ENCODE results near the gene INPP4A. TPM values are rescaled to one million over a fixed set of nuclear protein-coding genes. Genes with fewer than 3 reads are reported as not detected.

The INPP4A gene
- total RNA-seq, 1 donor from 2014 or later = 125 TPM

DNA sequence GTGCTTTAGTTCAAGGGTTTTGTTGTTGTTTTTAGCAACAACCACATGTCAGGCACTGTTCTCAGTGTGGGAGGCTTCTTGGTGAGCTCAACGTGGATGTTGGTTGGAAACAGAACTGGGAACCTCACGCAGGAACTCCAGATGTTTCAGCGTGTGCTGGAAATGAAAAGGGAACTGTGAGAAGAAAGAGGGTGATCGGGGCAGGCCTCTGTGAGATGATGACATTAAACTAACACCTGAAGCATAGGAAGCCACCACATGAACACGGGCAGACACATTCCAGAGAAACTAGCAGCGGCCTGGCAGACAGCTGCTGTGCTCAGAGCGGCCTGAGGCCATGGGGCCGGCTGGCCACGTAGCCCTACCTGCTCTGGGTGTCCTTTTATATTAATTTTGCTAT, 97.2 kb downstream of the INPP4A start:
- DNase-seq = no peak

DNA sequence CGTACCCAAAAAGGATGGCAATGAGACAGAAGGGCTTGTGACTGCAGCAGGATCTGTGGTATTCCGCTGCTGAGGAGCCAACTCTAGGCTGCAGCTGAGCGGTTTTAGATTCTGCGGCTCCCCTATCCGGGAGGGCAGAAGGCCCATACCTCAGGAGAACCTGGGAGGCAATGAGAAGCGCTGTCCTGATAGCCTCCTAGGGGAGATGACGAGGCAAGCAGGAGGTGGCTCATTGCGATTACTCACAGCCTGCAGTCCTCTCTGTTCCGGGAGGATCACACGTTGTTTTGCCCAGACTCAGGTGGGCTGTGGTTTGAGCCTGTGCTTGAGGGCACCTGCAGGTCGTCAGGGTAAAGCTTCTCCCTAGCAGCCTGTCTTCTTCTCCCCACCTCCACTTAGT, 98.6 kb downstream of the INPP4A start:
- no peak for DNase-seq

DNA sequence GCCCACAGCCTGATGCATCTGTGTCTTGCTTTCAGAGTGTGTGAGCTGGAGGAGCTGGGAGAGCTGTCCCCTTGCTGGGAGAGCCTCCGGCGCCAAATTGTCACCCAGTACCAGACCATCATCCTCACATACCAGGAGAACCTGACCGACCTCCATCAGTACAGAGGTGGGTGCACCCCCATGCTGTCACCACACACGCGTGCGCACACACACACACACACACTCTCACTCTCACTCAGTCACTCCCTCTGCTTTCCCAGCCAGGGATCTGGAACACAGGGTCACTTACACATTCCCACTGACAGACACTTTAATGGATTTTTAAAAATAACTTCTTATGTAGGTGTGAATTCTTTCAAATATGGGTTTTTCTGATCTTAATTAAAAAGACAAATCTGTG, 99.2 kb downstream of the INPP4A start:
- no peak for DNase-seq

DNA sequence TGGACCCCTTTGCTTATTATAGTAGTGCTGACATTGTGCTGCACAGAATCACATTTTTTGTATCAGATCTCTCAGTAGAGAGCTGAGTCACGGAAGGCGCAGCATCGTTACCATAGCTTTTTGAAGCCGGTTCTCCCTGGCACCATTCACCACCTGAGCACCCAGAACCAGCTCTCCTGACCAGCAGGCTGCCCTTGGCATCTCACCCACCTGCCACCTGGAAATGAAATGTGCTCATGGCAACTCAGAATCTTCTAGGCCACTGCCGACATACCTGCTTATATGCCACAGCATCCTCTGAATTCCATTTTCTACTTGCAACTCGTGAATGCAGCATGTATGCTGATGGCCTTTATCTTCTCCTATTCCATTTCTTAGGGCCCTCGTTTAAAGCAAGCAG, 100.9 kb downstream of the INPP4A start:
- DNase-seq = no peak

DNA sequence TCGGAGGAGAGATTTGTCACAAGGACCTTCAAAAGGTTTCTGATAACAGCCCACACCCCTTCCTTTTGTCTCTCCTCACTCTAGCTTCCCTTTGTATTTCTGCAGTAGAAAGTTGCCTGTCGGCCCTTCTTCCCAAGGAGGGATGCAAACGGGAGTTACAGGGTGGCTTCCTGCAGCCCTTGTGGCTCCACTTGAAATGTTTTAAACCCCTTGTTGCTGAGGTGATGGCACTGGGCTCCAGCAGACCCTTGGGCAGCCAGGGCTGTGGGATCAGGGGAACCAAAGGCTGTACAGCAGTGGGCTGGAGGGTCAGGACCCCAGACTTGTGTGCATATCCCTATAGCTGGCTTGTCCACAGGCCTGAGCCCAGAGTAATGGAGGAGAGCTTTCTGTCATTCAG, 101.5 kb downstream of the INPP4A start:
- no peak for DNase-seq

DNA sequence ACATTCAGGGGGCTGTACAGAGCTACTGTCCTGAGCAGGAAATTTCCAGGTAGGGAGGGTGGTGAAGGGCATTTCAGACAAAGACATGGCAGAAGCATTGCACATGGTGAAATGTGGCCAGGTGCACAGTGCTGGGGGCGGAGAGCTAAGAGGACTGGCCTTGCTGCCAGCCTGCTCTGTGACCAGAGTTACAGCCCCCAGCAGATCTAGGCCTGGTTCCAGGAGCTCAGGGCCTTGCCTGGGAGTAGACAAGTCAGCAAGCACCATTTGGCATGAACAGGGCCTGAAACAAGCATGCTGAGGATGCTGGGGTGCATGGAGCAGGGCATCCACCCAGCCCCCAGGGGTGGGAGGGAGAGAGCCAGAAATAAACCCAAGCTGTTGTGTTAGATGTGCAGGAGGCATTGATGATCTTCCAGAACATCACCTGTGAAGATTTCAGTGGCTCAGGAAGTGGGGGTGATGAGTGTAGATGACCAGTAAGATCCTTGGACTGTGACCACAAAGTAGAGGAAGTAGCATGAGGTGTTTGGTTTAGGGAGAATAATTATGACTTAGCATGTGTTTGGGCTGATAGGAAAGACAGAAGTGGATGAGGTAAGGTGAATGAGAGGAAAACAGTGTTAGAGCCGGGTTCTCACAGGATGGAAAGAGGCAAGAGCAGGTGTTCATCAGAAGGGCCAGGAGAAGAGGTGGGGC, 102.6 kb downstream of the INPP4A start:
- DNase-seq = no peak

DNA sequence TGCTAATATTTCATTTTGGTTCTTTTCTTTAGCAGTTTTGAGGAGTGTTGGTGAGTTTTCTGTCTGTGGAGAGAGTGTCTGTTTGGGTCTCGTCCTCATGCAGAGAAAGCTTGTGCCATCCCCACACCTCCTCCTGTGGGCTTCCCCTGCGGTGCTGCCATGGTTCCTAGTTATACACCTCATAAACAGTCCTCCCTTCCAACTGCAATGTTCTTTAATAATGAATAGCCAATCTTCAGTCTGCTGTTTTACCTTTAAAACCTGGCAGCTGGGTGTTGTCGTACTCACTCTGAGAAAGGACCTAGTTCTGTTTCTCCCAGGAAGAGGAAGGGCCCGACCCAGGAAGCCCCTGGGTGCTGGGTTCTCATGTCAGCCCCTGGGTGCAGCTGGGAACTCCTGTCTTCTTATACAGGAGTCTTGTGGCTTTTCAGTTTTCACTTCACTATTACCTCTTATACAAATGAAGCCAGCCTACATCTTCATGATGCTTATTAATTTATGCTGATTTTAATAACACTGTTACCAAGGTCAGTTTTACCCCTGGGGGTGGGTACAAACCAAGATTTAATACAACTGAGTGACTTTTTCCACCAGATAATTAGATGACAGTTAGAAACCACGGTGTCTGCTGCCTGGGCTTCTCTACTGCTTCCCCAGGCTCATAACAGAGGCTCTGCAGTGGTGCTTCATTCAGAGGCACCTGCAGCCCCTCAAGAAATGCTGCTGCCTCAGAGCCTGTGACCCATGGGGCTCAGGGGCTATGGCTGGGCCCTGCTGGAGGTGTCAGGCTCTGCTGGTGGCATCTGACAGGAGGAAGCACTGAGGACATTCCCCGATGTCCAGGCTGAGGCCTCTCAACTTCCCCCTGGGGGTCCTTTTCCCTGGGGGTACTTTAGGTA, 104.5 kb downstream of the INPP4A start:
- DNase-seq = no peak

DNA sequence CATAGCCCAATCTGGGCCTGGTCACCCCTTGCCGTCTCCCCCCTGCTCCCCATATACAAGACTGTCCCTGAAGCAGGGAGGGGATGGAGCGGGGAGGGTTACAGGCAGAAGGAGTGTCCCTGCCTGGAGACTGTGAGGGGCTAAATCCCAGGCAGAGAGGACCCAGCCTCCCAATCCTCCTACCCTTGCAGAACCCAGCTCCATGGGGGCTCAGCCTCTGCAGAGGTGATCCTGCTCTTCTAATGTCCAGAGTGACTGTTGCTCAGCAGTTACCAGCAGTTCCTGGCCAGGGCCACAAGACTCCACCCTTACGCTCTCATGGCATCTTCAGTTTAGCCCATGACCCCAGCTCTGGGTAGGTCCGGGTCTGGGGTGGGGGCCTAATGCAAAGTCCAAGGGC, 105.5 kb downstream of the INPP4A start:
- DNase-seq = no peak

DNA sequence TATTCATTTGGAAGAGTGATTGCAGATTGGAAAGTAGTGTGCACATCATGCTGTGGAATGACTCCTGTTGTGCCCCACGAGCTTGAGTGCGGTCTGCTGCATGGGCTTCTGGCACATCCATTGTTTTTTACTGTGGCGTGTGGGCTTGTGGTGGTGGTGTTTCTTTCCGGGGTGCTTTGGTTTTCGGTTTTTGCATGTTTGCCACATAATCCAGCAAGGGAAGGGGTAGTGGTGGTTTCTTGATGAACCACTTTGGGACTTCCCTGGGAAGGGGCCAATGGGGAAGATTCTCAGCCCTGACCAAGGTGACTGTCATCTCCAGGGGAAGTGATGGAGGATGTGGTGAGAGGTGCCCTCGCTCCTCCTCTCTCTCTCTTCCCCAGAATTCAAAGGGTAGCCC, 106.7 kb downstream of the INPP4A start:
- DNase-seq = no peak

DNA sequence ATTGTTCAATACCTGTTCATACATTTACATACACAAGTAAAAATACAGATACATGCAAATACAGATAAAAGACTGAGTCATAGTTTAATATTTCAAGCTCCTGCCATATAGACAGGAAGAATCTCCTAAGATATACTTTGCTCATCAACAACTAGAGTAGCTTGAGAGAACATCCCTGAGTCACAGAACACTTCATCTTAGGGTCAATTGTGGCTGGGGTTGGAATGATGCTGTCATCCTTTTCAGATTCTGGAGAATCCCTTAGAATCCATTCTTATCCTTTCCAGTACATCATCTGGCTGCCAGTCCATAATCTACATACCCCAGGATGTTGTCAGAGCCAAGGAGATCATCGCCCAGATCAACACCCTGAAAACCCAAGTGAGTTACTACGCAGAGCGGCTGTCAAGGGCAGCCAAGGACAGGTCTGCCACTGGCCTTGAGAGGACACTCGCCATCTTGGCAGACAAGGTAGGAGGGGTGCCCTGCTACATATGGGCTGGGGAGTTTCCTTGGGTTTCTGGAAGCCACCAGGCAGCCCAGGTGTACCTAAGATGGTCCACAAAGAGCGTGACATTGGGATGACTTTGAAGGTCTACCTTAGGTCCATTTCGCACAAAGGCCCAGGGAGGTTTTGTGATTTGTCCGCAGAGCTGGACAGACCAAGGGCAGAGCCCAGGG, 108.0 kb downstream of the INPP4A start:
- no peak for DNase-seq

DNA sequence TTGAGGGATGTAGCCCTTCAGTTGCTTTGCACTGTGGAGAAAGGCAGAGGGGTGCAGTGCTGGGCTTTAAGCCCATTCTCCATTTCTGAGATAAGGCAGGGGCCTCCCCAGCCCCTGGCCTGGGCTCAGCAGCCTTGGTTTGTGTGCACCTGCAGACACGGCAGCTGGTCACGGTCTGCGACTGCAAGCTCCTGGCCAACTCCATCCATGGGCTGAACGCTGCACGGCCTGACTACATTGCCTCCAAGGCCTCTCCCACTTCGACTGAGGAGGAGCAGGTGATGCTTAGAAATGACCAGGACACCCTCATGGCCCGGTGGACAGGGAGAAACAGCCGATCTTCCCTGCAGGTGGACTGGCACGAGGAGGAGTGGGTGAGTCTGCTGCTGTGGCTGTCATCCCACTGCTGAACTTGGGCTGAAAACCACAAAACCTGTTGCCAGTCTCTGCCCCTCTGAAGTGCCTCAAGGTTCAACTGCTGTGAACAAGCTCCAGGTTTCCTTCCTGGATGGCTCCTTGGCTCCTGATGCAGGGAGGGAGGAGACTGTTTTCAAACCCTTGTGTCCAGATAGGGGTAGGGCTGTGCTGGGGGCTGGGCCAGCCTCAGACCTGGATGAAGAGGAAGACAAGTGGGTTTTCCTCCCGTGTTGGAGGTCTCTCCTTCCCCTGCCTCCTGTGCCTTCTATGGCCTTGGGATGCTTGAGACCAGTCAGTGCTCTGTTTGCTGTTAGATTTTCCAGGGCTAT, 109.6 kb downstream of the INPP4A start:
- no peak for DNase-seq

DNA sequence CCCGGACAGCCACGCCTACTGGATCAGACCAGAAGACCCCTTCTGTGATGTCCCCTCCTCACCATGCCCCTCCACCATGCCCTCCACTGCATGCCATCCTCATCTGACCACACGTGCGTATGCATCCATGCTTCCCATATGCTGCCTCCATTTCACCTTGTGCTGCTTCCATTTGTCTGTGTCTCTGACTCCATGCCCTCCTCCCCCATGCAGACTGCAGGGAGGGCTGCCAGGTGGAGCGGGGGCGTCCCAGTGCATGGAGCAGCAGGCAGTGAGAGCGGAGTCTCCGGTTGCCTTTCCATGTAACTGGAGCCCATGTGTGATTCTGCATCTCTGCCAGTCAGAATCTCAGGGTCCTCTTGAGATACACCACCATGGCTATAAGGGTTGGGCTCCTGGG, 111.0 kb downstream of the INPP4A start:
- DNase-seq = no peak

DNA sequence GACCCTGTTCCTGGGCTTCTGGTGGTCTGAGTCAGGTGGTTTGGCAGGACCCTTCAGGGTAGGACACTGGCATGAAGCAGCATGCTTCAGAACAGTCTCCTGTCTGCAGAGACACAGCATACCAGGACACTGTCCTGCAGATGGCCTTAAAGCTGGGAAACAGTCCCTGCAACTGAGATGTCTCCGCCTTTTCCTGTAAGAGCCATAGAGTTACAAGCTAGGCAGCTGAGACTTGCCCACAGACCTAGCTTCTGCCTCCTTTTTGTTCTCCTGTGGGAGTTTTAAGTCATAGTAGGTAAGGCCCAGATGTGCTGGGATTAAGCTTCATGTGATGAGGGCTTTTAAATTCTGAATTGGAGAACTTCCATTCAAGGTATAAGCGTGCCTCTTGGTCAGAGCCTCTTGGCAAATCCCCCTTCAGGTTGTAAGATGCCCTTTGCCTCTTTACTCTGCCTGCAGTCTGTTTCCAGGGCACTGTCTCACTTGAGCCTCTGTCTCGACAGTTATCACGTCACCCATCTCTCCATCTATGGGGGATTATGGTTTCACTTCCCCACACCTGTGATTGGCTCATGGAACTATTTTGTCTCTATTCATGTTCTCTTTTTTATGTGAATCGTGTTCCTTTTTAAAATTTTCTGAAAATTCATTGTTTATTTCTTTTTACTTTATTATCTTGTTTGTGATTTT, 111.8 kb downstream of the INPP4A start:
- DNase-seq = no peak

DNA sequence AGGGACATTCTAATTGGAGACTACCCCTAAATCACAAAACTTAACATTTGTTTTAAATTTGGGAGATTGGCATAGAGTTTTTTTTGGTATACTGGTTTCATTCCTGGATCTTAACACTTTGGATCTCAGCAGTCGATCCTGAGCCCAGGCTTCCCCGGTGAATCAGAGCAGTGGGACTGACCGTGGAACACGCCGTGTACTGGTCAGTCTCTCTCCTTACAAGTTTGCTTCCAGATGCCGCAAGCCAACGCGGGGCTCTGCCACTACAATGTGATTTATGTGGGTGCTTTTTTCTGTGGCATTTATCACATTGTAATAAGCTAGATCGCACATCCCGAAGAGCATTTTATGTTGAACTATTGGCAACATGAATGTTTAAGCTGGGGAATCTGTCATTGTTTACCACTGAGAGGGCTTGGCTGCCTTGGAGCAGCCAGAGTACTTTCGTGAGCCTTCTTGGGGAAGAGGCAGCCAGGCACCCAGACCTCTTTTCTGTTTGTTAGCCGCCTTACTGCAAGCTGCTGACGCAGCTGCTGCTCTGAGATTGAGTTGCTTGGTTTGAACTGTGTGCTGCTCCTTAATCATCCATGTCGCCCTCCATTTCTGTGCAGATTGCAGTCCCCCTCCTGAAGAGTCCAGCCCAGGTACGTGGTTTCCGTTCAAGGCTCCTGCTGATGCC, 114.3 kb downstream of the INPP4A start:
- no peak for DNase-seq

DNA sequence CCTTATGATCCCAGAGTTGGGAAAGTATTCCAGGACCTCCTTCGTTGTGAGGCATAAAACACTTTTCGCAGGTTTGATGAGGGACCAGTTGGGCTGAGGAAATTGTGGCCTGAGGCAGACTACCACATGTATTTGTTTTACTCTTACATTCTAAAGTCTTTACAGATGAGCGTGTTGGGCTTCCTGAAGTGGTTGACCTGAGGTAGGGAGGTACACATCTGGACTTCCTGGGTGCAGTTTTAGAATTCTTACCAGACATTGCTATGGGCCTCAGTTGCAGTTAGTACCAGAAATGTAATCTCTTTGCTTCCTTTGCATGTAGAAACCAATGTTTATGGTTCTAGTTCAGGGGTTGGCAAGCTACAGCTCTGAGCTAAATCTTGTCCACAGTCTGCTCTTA, 114.9 kb downstream of the INPP4A start:
- no peak for DNase-seq

DNA sequence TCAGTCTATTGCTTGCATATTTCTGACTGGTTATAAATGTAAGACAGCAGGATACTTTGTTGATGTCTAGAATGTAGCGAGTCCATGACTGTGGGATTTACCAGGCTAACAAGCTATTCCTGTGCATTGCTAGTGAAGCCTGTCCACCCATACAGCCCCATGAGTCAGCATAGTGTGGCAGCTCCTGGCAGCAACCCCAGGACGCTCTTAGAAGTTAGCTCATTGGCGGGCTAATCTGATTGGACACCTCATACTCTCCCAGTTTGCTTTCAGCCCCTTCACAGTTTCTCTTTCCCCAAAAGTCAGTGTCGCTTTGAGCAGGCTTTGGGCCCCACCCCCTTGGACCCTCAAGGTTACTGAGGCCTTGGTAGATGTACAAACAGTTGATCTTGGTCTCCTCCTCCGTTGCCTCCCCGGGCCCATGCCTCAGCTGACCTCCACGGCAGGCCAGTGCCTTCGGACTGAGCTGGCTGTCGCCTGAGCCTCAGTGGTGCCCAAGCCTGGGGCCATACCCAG, 115.7 kb downstream of the INPP4A start:
- DNase-seq = peak; percentile 75

DNA sequence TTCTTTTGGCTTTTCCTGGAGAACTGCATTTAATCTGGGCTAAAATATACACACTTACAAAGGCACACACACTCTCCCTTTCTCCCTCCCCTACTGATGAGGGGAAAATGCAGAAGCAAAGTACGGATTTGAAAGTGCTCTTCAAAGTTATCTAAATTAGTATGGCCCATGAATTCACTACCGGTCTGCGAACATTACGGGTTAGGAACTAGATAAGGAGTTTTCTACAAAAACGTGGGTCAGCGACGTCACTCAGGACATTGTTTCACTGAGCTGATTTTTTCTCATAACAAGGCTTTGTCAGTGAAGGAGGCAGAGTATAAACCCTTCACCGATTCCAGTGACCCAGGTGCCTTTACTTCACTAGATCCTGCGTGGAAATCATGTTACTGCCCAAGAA, 116.4 kb downstream of the INPP4A start:
- DNase-seq = no peak

DNA sequence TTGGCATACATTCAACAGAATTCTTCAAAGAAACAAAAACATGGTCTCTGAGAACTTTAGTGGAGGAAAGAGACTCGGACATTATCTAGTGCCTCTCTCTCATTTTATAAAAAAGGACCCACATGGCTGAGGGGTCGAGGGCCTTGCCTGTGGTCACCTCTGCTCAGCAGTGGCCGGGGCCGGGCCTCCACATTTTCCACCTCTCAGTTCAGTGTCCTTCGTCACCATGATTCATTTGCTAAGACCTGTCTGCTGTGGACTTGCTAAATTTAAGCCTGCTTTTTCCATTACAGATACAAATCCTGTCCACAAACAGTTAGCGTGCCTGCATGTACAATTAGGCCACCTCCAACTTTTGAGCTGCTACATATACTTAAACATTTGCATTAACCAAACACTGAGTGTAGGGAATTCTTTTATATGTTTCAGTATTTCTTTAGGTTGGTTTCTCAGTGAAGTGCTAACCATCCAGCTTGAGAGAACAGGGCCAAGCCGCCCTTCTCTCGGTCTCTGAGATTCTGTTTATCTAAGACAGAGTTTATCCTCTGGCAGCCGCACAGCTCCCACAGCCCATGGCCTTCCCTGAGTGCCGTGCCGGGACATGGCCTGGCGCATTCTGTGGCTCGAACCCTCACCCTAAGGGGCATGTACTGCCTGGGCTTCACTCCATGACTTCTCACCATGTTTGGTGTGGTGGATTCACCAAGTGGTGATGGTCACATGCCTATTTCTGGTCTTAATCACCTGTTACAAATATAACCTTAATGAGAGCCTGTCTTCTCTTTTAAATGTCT, 117.4 kb downstream of the INPP4A start:
- DNase-seq = no peak

DNA sequence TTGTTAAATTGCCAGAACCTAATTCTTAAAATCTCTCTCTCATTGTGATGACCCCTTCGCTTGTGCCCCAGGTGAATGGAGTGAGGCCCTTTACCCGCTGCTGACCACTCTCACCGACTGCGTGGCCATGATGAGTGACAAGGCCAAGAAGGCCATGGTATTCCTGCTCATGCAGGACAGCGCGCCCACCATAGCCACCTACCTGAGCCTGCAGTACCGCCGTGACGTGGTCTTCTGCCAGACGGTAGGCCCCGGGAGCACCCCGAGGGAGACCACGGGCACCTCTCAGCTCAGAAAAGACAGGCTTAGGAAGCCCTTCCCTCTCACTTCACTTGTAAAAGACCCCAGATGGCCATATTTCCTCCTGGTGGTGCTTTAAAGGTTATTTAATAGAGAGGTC, 118.7 kb downstream of the INPP4A start:
- no peak for DNase-seq

DNA sequence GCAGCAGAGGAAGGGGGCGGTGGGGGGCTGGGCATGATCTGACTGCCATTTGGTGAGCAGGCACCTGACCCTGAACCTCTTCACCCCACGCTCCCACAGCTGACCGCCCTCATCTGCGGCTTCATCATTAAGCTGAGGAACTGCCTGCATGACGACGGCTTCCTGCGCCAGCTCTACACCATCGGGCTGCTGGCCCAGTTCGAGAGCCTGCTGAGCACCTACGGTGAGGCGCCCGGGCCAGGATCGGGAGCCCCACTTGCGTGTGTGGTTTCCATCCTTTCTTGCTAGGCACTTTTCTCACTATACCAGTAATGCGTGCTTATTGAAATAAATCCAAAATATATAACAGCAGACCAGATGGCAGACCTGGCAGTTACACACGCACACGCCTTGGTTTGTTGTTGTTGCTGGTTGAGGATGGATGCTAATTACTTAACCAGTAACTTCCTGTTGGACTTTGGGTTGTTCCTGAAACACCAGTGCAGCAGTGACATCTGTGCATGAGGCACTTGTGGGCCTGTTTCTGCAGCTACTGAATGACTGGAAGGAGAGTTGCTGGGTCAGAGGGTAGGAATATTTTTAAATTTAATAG, 120.0 kb downstream of the INPP4A start:
- DNase-seq = no peak

Measured in occipital lobe (tissue), 2 donors.